Esophagus muscularis mucosa (tissue), 4 donors: ENCODE measurements around the gene TOX2. TPM values are rescaled to one million over a fixed set of nuclear protein-coding genes. Genes with fewer than 3 reads are reported as not detected.
A peak's percentile ranks its signal among the peaks of the same experiment; 100 is the strongest.

Source experiments
- DNase-seq: peaks from one replicate; pipeline ENCODE4 v3.0.0-alpha.2; 2017; ENCODE audit errors: extremely low spot score
- H3K27ac ChIP-seq, 4 donors: fragments of 200-600 bp; sonication (generic); replicated peaks in 1 of 4; 1 replicate in 3 of 4; 2 replicates in 1 of 4; pipeline ENCODE4 v1.5.1; 2016 to 2019; ENCODE audit warnings: mild to moderate bottlenecking in 1 of 4
- H3K27me3 ChIP-seq, 4 donors: fragments of 200-600 bp; sonication (generic); one replicate each; pipeline versions ENCODE4 v1.5.1 to v1.6.0; 2016 to 2019
- H3K36me3 ChIP-seq, 4 donors: fragments of 200-600 bp; sonication (generic); one replicate each; pipeline ENCODE4 v1.5.1; 2016 to 2019
- H3K4me1 ChIP-seq, 4 donors: fragments of 200-600 bp; sonication (generic); one replicate each; pipeline ENCODE4 v1.5.1; 2016 to 2019
- H3K4me3 ChIP-seq, 4 donors: fragments of 200-600 bp; sonication (generic); 1 replicate in 2 of 4; 2 replicates in 2 of 4; pipeline ENCODE4 v1.5.1; 2016 to 2019; ENCODE audit warnings: mild to moderate bottlenecking in 4 of 4, moderate library complexity in 1 of 4
- H3K9me3 ChIP-seq, 4 donors: fragments of 200-600 bp; sonication (generic); 1 replicate in 3 of 4; 2 replicates in 1 of 4; pipeline ENCODE4 v1.5.1; 2016 to 2019
- EP300 ChIP-seq: sonication (generic); formaldehyde crosslinking; IDR thresholded peaks from one replicate; pipeline ENCODE4 v1.6.1; 2017; ENCODE audit warnings: antibody characterized with exemption
- POLR2A ChIP-seq: fragments of 450-650 bp; IDR thresholded peaks from one replicate; pipeline ENCODE4 v1.6.1; 2017; ENCODE audit warnings: antibody characterized with exemption, moderate library complexity, mild to moderate bottlenecking, low read depth
- POLR2AphosphoS5 ChIP-seq, 2 donors: sonication (generic); formaldehyde crosslinking; IDR thresholded peaks; one replicate each; pipeline ENCODE4 v1.6.1; 2017; ENCODE audit warnings: antibody characterized with exemption in 2 of 2
- WGBS: methylation state at CpG from one replicate; pipeline ENCODE4 v1.1.5; 2018; 5-methylcytosine and 5-hydroxymethylcytosine counted together
- intact Hi-C: fragments of 100-400 bp; cut with DNase I; formaldehyde crosslinking; loops from one replicate; pipeline ENCODE4 v1.15.1; 2023
- total RNA-seq, 4 donors: library from RNA; depleted of rRNA; stranded (reverse); fragments of >200 nt; gene quantifications; one replicate each; pipeline versions ENCODE4 v1.1.0 to v1.2.1, GENCODE V29; 2016
- TF ChIP-seq, protein P1 (sequence below), 3 experiments: fragments of 200-600 bp in 2 of 3; fragments of 450-650 bp in 1 of 3; sonication (generic) in 2 of 3; IDR thresholded peaks; one replicate each; pipeline ENCODE4 v1.5.1; 2017 to 2019; ENCODE audit warnings: antibody characterized with exemption in 3 of 3, mild to moderate bottlenecking in 2 of 3, moderate library complexity in 1 of 3

Gene TOX2
- total RNA-seq, 4 donors from 2014 or later = 19.4 to 39.5 (median 32.8) TPM

DNA sequence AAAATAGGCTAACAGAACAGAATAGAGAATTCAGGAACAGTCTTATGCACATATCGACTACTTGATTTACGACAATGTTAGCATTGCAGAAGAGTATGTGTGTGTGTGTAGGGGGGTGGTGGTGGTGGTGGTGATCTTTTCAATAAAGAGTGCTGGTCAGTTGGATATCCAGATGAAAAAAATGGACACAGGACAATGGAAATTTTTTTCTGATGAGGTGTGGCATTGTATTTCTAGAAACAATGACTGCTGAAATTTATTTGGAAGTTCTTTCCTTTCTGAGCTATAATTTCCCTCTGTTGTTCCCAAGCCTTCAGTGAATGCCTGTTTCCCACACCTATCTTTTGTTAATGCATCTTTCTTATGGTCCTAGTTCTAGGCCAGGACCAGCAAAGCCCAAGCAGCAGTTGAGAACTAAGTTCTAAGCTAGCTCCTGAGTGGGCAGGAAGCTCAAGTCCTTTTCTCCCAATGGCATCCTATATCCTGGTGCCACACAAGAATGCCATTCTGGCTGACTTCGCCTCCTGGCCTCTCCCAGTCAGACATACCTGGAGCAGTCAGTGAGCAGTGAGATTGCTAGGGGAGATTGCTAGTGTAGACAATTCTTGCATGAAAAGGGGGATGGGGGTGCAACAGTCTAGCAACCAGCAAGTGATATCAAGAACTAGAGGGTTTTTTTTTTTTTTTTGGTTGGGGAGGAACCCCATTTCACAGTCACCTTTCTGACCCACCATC lies 1.2 kb upstream of the TOX2 start:
- H3K36me3 ChIP-seq = no peaks in the 10 kb centered on the region
- H3K4me1 ChIP-seq = peaks cover 5 to 44% (median 30%) of the 10 kb centered on the region in 4 donors
- H3K27me3 ChIP-seq = peaks cover 0 to 28% (median 0%) of the 10 kb centered on the region in 4 donors
- peak overlapping the region in 3 of 4 donors; percentile 65 to 83 (median 68) for H3K27ac ChIP-seq
- 96% methylated on average over 3 of the region's 3 CpGs for WGBS
- TF ChIP-seq POLR2AphosphoS5 (IDR thresholded peaks at IDR 0.05) (no peak), EP300 (no peak), POLR2A (no peak)
- TF ChIP-seq, protein P1, sequence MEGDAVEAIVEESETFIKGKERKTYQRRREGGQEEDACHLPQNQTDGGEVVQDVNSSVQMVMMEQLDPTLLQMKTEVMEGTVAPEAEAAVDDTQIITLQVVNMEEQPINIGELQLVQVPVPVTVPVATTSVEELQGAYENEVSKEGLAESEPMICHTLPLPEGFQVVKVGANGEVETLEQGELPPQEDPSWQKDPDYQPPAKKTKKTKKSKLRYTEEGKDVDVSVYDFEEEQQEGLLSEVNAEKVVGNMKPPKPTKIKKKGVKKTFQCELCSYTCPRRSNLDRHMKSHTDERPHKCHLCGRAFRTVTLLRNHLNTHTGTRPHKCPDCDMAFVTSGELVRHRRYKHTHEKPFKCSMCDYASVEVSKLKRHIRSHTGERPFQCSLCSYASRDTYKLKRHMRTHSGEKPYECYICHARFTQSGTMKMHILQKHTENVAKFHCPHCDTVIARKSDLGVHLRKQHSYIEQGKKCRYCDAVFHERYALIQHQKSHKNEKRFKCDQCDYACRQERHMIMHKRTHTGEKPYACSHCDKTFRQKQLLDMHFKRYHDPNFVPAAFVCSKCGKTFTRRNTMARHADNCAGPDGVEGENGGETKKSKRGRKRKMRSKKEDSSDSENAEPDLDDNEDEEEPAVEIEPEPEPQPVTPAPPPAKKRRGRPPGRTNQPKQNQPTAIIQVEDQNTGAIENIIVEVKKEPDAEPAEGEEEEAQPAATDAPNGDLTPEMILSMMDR (IDR thresholded peaks at IDR 0.05) = no peak
- no peak overlapping the region for H3K4me3 ChIP-seq
- intact Hi-C loops = loop anchor here (10.0 kb wide), 1 partner anchor 159 kb away; no protein-coding TSS in a partner anchor
- no peak for DNase-seq
- peaks cover 0 to 22% (median 21%) of the 10 kb centered on the region in 4 donors for H3K9me3 ChIP-seq

- Histone ChIP-seq H3K4me3 (peak overlapping the region; percentile 63 to 80 (median 68)), H3K27me3 (peaks cover 0 to 28% (median 0%) of the 10 kb centered on the region in 4 donors), H3K4me1 (peaks cover 5 to 45% (median 30%) of the 10 kb centered on the region in 4 donors), H3K36me3 (no peaks in the 10 kb centered on the region), H3K27ac (peak overlapping the region; percentile 76 to 83 (median 80)), H3K9me3 (peaks cover 0 to 22% (median 21%) of the 10 kb centered on the region in 4 donors)
- TF ChIP-seq, protein P1 (IDR thresholded peaks at IDR 0.05) = no peak
- TF ChIP-seq POLR2AphosphoS5 (IDR thresholded peaks at IDR 0.05) = no peak
- no peak for TF ChIP-seq POLR2A
- no peak for TF ChIP-seq EP300
- intact Hi-C loops = loop anchor here (10.0 kb wide), 1 partner anchor 161 kb away; no protein-coding TSS in a partner anchor
- 10% methylated on average over 17 of the region's 66 CpGs for WGBS
- DNase-seq = no peak
Observed at GRCh38 chr20:43915211-43916072, 790 bp downstream of the TOX2 start.

GRCh38 chr20:43916073-43916880 lies 1.6 kb downstream of the TOX2 start:
- no peak for DNase-seq
- Histone ChIP-seq H3K4me3 (peak overlapping the region; percentile 63 to 80 (median 68)), H3K9me3 (peaks cover 0 to 22% (median 21%) of the 10 kb centered on the region in 4 donors), H3K27ac (peak overlapping the region; percentile 76 to 83 (median 80)), H3K27me3 (peaks cover 0 to 28% (median 0%) of the 10 kb centered on the region in 4 donors), H3K36me3 (no peaks in the 10 kb centered on the region), H3K4me1 (peaks cover 5 to 45% (median 30%) of the 10 kb centered on the region in 4 donors)
- intact Hi-C loops = loop anchor here (10.0 kb wide), 1 partner anchor 161 kb away; no protein-coding TSS in a partner anchor
- 27% methylated on average over 23 of the region's 50 CpGs for WGBS
- TF ChIP-seq, protein P1 (IDR thresholded peaks at IDR 0.05) = no peak
- TF ChIP-seq POLR2AphosphoS5 (IDR thresholded peaks at IDR 0.05) = no peak
- no peak for TF ChIP-seq POLR2A
- no peak for TF ChIP-seq EP300

GRCh38 chr20:43916881-43917371 lies 2.3 kb downstream of the TOX2 start:
- no peak for TF ChIP-seq POLR2A
- TF ChIP-seq, protein P1 (IDR thresholded peaks at IDR 0.05) = no peak
- TF ChIP-seq EP300 = no peak
- TF ChIP-seq POLR2AphosphoS5 (IDR thresholded peaks at IDR 0.05) = no peak
- WGBS = 57% methylated on average over 8 of the region's 9 CpGs
- no peaks in the 10 kb centered on the region for H3K36me3 ChIP-seq
- no peak for DNase-seq
- intact Hi-C loops = loop anchor here (10.0 kb wide), 1 partner anchor 162 kb away; no protein-coding TSS in a partner anchor
- peak overlapping the region; percentile 63 to 80 (median 68) for H3K4me3 ChIP-seq
- H3K9me3 ChIP-seq = peaks cover 0 to 18% (median 17%) of the 10 kb centered on the region in 4 donors
- peaks cover 5 to 45% (median 30%) of the 10 kb centered on the region in 4 donors for H3K4me1 ChIP-seq
- H3K27ac ChIP-seq = peak overlapping the region; percentile 44 to 83 (median 80)
- H3K27me3 ChIP-seq = peaks cover 0 to 28% (median 0%) of the 10 kb centered on the region in 4 donors
